Activated naive CD4-positive, alpha-beta T cell treated with anti-CD3 and anti-CD28 coated beads for 36 hours (primary cell): ENCODE results near the gene PARD3B. TPM values are rescaled to one million over a fixed set of nuclear protein-coding genes. Genes with fewer than 3 reads are reported as not detected.
"Not testable (repeated sequence)": the region's sequence is repeated elsewhere in the genome, so short reads cannot be mapped to it uniquely, and the experiment has no call there.

Source experiments
- CTCF ChIA-PET: fragments of 350-600 bp; sonication (Branson Sonifier 250); formaldehyde crosslinking; loops from one replicate; lab custom pipeline; 2021; ENCODE audit warnings: antibody characterized with exemption; lab: Charles Lee
- DNase-seq: peaks from one replicate; pipeline ENCODE4 v3.0.0-alpha.2; 2020
- H3K27ac Mint-ChIP-seq: one replicate; pipeline ENCODE4 v1.8.0; 2021; ENCODE audit warnings: mild to moderate bottlenecking, mixed read lengths
- H3K27me3 Mint-ChIP-seq: one replicate; pipeline ENCODE4 v1.8.0; 2021; ENCODE audit warnings: low read depth, mixed read lengths
- H3K36me3 Mint-ChIP-seq: one replicate; pipeline ENCODE4 v1.8.0; 2021; ENCODE audit warnings: low read depth, mixed read lengths
- H3K4me1 Mint-ChIP-seq: one replicate; pipeline ENCODE4 v1.8.0; 2021; ENCODE audit warnings: low read depth, mixed read lengths
- H3K4me3 Mint-ChIP-seq: one replicate; pipeline ENCODE4 v1.8.0; 2021; ENCODE audit warnings: mild to moderate bottlenecking, moderate library complexity, mixed read lengths
- H3K9me3 Mint-ChIP-seq: one replicate; pipeline ENCODE4 v1.8.0; 2021; ENCODE audit warnings: mixed read lengths
- intact Hi-C: fragments of 100-400 bp; cut with micrococcal nuclease; formaldehyde crosslinking; loops from one replicate; pipeline ENCODE4 v1.15.1; 2023
- total RNA-seq, 2 experiments: library from RNA; stranded (reverse); gene quantifications; one replicate each; pipeline ENCODE4 v1.2.3, GENCODE V29; 2021

The PARD3B gene
- total RNA-seq, 2 experiments from 2014 or later: 0.15 to 0.43 TPM

GRCh38 chr2:205199165-205199850 lies 654.0 kb downstream of the PARD3B start:
- Mint-ChIP-seq H3K27ac (no peak overlapping the region), H3K36me3 (no peaks in the 10 kb centered on the region), H3K4me1 (peaks cover 5% of the 10 kb centered on the region), H3K9me3 (peaks cover under 1% of the 10 kb centered on the region), H3K4me3 (no peak overlapping the region), H3K27me3 (no peaks in the 10 kb centered on the region)
- CTCF ChIA-PET: no interaction called here
- intact Hi-C loops: no loop called here
- DNase-seq: no peak

GRCh38 chr2:205210494-205210893 lies 665.2 kb downstream of the PARD3B start:
- Mint-ChIP-seq H3K4me1 (no peaks in the 10 kb centered on the region), H3K4me3 (no peak overlapping the region), H3K36me3 (no peaks in the 10 kb centered on the region), H3K9me3 (no peaks in the 10 kb centered on the region), H3K27me3 (no peaks in the 10 kb centered on the region), H3K27ac (no peak overlapping the region)
- CTCF ChIA-PET: no interaction called here
- intact Hi-C loops: no loop called here
- DNase-seq: no peak

- no peaks in the 10 kb centered on the region for H3K27me3 Mint-ChIP-seq
- H3K27ac Mint-ChIP-seq: no peak overlapping the region
- H3K4me3 Mint-ChIP-seq: no peak overlapping the region
- no peak for DNase-seq
- intact Hi-C loops: no loop called here
- no peaks in the 10 kb centered on the region for H3K4me1 Mint-ChIP-seq
- CTCF ChIA-PET: no interaction called here
- no peaks in the 10 kb centered on the region for H3K9me3 Mint-ChIP-seq
- H3K36me3 Mint-ChIP-seq: no peaks in the 10 kb centered on the region
Measured at GRCh38 chr2:205212357-205212756, 667.1 kb downstream of the PARD3B start.

- intact Hi-C loops: no loop called here
- H3K27ac Mint-ChIP-seq: no peak overlapping the region
- no peak overlapping the region for H3K4me3 Mint-ChIP-seq
- no peak for DNase-seq
- CTCF ChIA-PET: no interaction called here
- H3K9me3 Mint-ChIP-seq: no peaks in the 10 kb centered on the region
- no peaks in the 10 kb centered on the region for H3K4me1 Mint-ChIP-seq
- no peaks in the 10 kb centered on the region for H3K36me3 Mint-ChIP-seq
- H3K27me3 Mint-ChIP-seq: no peaks in the 10 kb centered on the region
Measured at GRCh38 chr2:205216092-205216491, 670.8 kb downstream of the PARD3B start.

GRCh38 chr2:205216580-205216979 lies 671.3 kb downstream of the PARD3B start:
- intact Hi-C loops: no loop called here
- no peaks in the 10 kb centered on the region for H3K36me3 Mint-ChIP-seq
- CTCF ChIA-PET: no interaction called here
- H3K27me3 Mint-ChIP-seq: no peaks in the 10 kb centered on the region
- no peaks in the 10 kb centered on the region for H3K9me3 Mint-ChIP-seq
- H3K4me3 Mint-ChIP-seq: no peak overlapping the region
- no peak overlapping the region for H3K27ac Mint-ChIP-seq
- no peak for DNase-seq
- H3K4me1 Mint-ChIP-seq: no peaks in the 10 kb centered on the region

- no peaks in the 10 kb centered on the region for H3K4me1 Mint-ChIP-seq
- DNase-seq: no peak
- H3K4me3 Mint-ChIP-seq: no peak overlapping the region
- no peaks in the 10 kb centered on the region for H3K9me3 Mint-ChIP-seq
- CTCF ChIA-PET: no interaction called here
- H3K27me3 Mint-ChIP-seq: no peaks in the 10 kb centered on the region
- H3K27ac Mint-ChIP-seq: no peak overlapping the region
- H3K36me3 Mint-ChIP-seq: no peaks in the 10 kb centered on the region
- intact Hi-C loops: no loop called here
Measured at GRCh38 chr2:205217004-205217403, 671.7 kb downstream of the PARD3B start.

GRCh38 chr2:205218056-205218455 lies 672.8 kb downstream of the PARD3B start:
- DNase-seq: no peak
- H3K9me3 Mint-ChIP-seq: no peaks in the 10 kb centered on the region
- H3K36me3 Mint-ChIP-seq: no peaks in the 10 kb centered on the region
- intact Hi-C loops: no loop called here
- no peak overlapping the region for H3K4me3 Mint-ChIP-seq
- CTCF ChIA-PET: no interaction called here
- H3K27me3 Mint-ChIP-seq: no peaks in the 10 kb centered on the region
- H3K4me1 Mint-ChIP-seq: no peaks in the 10 kb centered on the region
- no peak overlapping the region for H3K27ac Mint-ChIP-seq

- H3K36me3 Mint-ChIP-seq, H3K27ac Mint-ChIP-seq, DNase-seq, H3K4me1 Mint-ChIP-seq, H3K9me3 Mint-ChIP-seq, intact Hi-C loops, H3K4me3 Mint-ChIP-seq, CTCF ChIA-PET, H3K27me3 Mint-ChIP-seq: not testable (repeated sequence)
Measured at GRCh38 chr2:205218816-205219215, 673.5 kb downstream of the PARD3B start.

- H3K4me3 Mint-ChIP-seq: no peak overlapping the region
- CTCF ChIA-PET: interaction anchor here (0.9 kb wide), 1 partner anchor 622 kb away, joined by 4 read pairs; no protein-coding TSS in a partner anchor
- H3K27ac Mint-ChIP-seq: no peak overlapping the region
- no peak for DNase-seq
- H3K9me3 Mint-ChIP-seq: no peaks in the 10 kb centered on the region
- H3K27me3 Mint-ChIP-seq: no peaks in the 10 kb centered on the region
- no peaks in the 10 kb centered on the region for H3K4me1 Mint-ChIP-seq
- no peaks in the 10 kb centered on the region for H3K36me3 Mint-ChIP-seq
- intact Hi-C loops: no loop called here
Measured at GRCh38 chr2:205220559-205220958, 675.3 kb downstream of the PARD3B start.

GRCh38 chr2:205232086-205232485 lies 686.8 kb downstream of the PARD3B start:
- intact Hi-C loops: no loop called here
- Mint-ChIP-seq H3K4me3 (no peak overlapping the region), H3K27ac (no peak overlapping the region), H3K9me3 (no peaks in the 10 kb centered on the region), H3K27me3 (no peaks in the 10 kb centered on the region), H3K36me3 (no peaks in the 10 kb centered on the region), H3K4me1 (peaks cover 4% of the 10 kb centered on the region)
- DNase-seq: no peak
- CTCF ChIA-PET: no interaction called here

- Mint-ChIP-seq H3K4me3 (no peak overlapping the region), H3K4me1 (peaks cover 4% of the 10 kb centered on the region), H3K27me3 (no peaks in the 10 kb centered on the region), H3K27ac (no peak overlapping the region), H3K9me3 (no peaks in the 10 kb centered on the region), H3K36me3 (no peaks in the 10 kb centered on the region)
- intact Hi-C loops: no loop called here
- DNase-seq: no peak
- CTCF ChIA-PET: no interaction called here
Measured at GRCh38 chr2:205235434-205235833, 690.2 kb downstream of the PARD3B start.

GRCh38 chr2:205237524-205237923 lies 692.2 kb downstream of the PARD3B start:
- H3K27me3 Mint-ChIP-seq: no peaks in the 10 kb centered on the region
- no peaks in the 10 kb centered on the region for H3K36me3 Mint-ChIP-seq
- peaks cover 4% of the 10 kb centered on the region for H3K4me1 Mint-ChIP-seq
- no peak for DNase-seq
- intact Hi-C loops: no loop called here
- H3K4me3 Mint-ChIP-seq: no peak overlapping the region
- no peaks in the 10 kb centered on the region for H3K9me3 Mint-ChIP-seq
- CTCF ChIA-PET: interaction anchor here (0.7 kb wide), 1 partner anchor 19 kb away, joined by 4 read pairs; no protein-coding TSS in a partner anchor
- no peak overlapping the region for H3K27ac Mint-ChIP-seq

- CTCF ChIA-PET: no interaction called here
- Mint-ChIP-seq H3K9me3 (no peaks in the 10 kb centered on the region), H3K36me3 (no peaks in the 10 kb centered on the region), H3K4me1 (no peaks in the 10 kb centered on the region), H3K27ac (no peak overlapping the region), H3K4me3 (no peak overlapping the region), H3K27me3 (no peaks in the 10 kb centered on the region)
- intact Hi-C loops: no loop called here
- no peak for DNase-seq
Measured at GRCh38 chr2:205245001-205245400, 699.7 kb downstream of the PARD3B start.
